HG03571 (cell line): ENCODE measurements around the gene ATP6V1B1.
"Not testable (repeated sequence)": the region's sequence is repeated elsewhere in the genome, so short reads cannot be mapped to it uniquely, and the experiment has no call there.

Experiments
- ATAC-seq: cut with Tn5 transposase; IDR thresholded peaks from one replicate; pipeline ENCODE4 v1.9.1; 2021; ENCODE audit not compliant: unreplicated experiment

The ATP6V1B1 gene

GRCh38 chr2:71005271-71006202 lies 69.8 kb downstream of the ATP6V1B1 start:
- ATAC-seq, result no peak

GRCh38 chr2:71006323-71006722 lies 70.6 kb downstream of the ATP6V1B1 start:
- no peak for ATAC-seq

GRCh38 chr2:71006955-71007799 lies 71.5 kb downstream of the ATP6V1B1 start:
- no peak for ATAC-seq

- no peak for ATAC-seq
Measured at GRCh38 chr2:71008342-71008741, 72.6 kb downstream of the ATP6V1B1 start.

- not testable (repeated sequence) for ATAC-seq
Measured at GRCh38 chr2:71011786-71012185, 76.1 kb downstream of the ATP6V1B1 start.
